ENCODE results near the gene RELT.

RELT gene

GRCh38 chr11:73394416-73395296 lies 18.5 kb downstream of the RELT start:
- Histone ChIP-seq H3K27ac (no peak overlapping the region), H3K36me3 (ENCODE audit: control insufficient read depth, insufficient read depth, low read length) (no peaks in the 10 kb centered on the region), H3K9ac (no peak overlapping the region), H3K4me2 (ENCODE audit: low read length) (no peak overlapping the region), H3K27me3 (ENCODE audit: control insufficient read depth, insufficient read depth, low read length) (no peaks in the 10 kb centered on the region), H3K4me1 (no peaks in the 10 kb centered on the region), H3K4me3 (ENCODE audit: low read depth, low read length) (no peak overlapping the region), H3K79me2 (no peaks in the 10 kb centered on the region), H3K9me3 (ENCODE audit: control insufficient read depth, low read length) (no peaks in the 10 kb centered on the region), H2AFZ (no peak overlapping the region)
- no peak for TF ChIP-seq CTCF (IDR thresholded peaks at IDR 0.05)

GRCh38 chr11:73395297-73396208 lies 19.4 kb downstream of the RELT start:
- Histone ChIP-seq H3K9ac (no peak overlapping the region), H3K4me3 (ENCODE audit: low read depth, low read length) (no peak overlapping the region), H3K9me3 (ENCODE audit: control insufficient read depth, low read length) (no peaks in the 10 kb centered on the region), H3K27ac (no peak overlapping the region), H3K27me3 (ENCODE audit: control insufficient read depth, insufficient read depth, low read length) (no peaks in the 10 kb centered on the region), H3K79me2 (no peaks in the 10 kb centered on the region), H3K4me2 (ENCODE audit: low read length) (no peak overlapping the region), H2AFZ (no peak overlapping the region), H3K4me1 (no peaks in the 10 kb centered on the region), H3K36me3 (ENCODE audit: control insufficient read depth, insufficient read depth, low read length) (no peaks in the 10 kb centered on the region)
- no peak for TF ChIP-seq CTCF (IDR thresholded peaks at IDR 0.05)

GRCh38 chr11:73396251-73396930 lies 20.2 kb downstream of the RELT start:
- no peaks in the 10 kb centered on the region for H3K79me2 ChIP-seq
- H3K9me3 ChIP-seq (ENCODE audit: control insufficient read depth, low read length), result no peaks in the 10 kb centered on the region
- H2AFZ ChIP-seq, result no peak overlapping the region
- no peak overlapping the region for H3K4me2 ChIP-seq (ENCODE audit: low read length)
- no peak overlapping the region for H3K27ac ChIP-seq
- no peak overlapping the region for H3K9ac ChIP-seq
- no peaks in the 10 kb centered on the region for H3K27me3 ChIP-seq (ENCODE audit: control insufficient read depth, insufficient read depth, low read length)
- no peaks in the 10 kb centered on the region for H3K4me1 ChIP-seq
- TF ChIP-seq CTCF (IDR thresholded peaks at IDR 0.05), result no peak
- no peak overlapping the region for H3K4me3 ChIP-seq (ENCODE audit: low read depth, low read length)
- H3K36me3 ChIP-seq (ENCODE audit: control insufficient read depth, insufficient read depth, low read length), result no peaks in the 10 kb centered on the region

- Histone ChIP-seq H3K9me3 (ENCODE audit: control insufficient read depth, low read length) (no peaks in the 10 kb centered on the region), H3K79me2 (no peaks in the 10 kb centered on the region), H3K4me3 (ENCODE audit: low read depth, low read length) (no peak overlapping the region), H3K27me3 (ENCODE audit: control insufficient read depth, insufficient read depth, low read length) (no peaks in the 10 kb centered on the region), H3K36me3 (ENCODE audit: control insufficient read depth, insufficient read depth, low read length) (no peaks in the 10 kb centered on the region), H3K9ac (no peak overlapping the region), H3K27ac (no peak overlapping the region), H3K4me1 (no peaks in the 10 kb centered on the region), H3K4me2 (ENCODE audit: low read length) (no peak overlapping the region), H2AFZ (no peak overlapping the region)
- no peak for TF ChIP-seq CTCF (IDR thresholded peaks at IDR 0.05)
Observed at GRCh38 chr11:73396985-73397384, 20.8 kb downstream of the RELT start.

All from parathyroid adenoma (tissue), 2 donors.